GM21723 (cell line): ENCODE data around the gene MTF1.
"Not testable (repeated sequence)": the region's sequence is repeated elsewhere in the genome, so short reads cannot be mapped to it uniquely, and the experiment has no call there.

Source experiments
- ATAC-seq: cut with Tn5 transposase; IDR thresholded peaks from one replicate; pipeline ENCODE4 v1.9.1; 2021; ENCODE audit warnings: mild to moderate bottlenecking, moderate library complexity; ENCODE audit not compliant: unreplicated experiment

Gene MTF1

DNA sequence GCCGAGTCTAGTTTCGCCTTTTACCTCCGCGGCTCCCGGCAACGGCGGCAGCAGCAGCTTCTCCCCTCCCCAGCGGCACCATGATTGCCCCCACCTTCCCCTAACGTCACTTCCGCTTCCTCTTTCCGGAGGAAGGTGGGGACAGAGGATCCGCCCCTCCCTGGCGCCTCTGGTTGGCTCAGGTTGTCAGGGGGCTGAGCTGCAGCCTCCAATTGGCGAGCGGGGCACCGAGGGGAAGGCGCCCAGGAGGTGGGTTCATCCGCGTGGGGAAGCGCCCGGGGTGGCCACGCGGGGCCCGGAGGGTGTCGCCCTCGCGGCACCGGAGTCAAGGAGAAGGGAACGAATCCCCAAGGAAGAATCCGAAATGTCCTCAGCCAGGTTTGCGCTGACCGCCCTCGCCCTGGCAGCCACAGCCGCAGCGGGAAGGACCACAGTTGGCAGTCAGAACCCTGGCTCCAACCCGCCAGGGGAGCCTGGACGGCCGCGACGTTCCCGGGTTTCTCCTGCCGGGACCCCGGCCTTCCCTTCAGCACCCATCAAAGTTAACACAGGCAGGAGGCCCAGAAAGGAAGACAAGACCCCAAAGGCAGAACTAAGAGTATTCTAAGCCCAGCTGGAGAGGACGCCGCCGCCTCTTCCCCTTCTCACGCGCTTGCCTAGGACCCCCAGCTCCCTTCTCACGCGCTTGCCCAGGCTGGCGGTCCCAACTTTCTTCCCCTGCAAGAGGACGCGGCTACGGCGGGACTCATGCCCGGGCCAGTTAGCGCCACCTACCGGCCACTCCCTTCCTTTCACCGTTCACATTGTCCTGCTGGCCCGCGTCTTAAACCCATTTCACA lies at the start of gene MTF1:
Gene MTF1, minus strand, starts transcription at position 86 of the 839 bp plus-strand sequence. CDS start 1,934 bp downstream, outside the sequence.
- ATAC-seq, result peak; percentile 91

GRCh38 chr1:37908531-37908930 lies 49.1 kb upstream of the MTF1 start:
- ATAC-seq, result not testable (repeated sequence)

DNA sequence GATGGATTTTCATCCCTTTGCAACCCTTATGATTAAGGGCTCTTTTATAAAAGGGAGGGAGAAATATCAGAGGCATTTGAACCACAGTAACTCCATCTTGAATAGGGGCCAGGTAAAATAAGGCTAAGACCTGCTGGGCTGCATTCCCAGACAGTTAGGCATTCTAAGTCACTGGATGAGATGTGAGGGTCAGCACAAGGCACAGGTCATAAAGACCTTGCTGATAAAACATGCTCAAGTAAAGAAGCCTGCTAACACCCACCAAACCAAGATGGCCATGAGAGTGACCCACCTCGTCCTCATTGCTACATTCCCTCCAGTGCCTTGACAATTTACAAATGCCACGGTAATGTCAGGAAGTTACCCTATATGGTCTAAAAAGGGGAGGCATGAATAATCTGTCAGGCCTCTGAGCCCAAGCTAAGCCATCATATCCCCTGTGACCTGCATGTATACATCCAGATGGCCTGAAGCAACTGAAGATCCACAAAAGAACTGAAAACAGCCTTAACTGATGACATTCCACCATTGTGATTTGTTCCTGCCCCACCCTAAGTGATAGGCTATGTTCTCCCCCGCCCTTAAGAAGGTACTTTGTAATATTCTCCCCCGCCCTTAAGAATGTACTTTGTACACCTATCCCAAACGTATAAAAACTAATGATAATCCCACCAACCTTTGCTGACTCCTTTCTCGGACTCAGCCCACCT lies 48.2 kb upstream of the MTF1 start:
- ATAC-seq, result not testable (repeated sequence)

DNA sequence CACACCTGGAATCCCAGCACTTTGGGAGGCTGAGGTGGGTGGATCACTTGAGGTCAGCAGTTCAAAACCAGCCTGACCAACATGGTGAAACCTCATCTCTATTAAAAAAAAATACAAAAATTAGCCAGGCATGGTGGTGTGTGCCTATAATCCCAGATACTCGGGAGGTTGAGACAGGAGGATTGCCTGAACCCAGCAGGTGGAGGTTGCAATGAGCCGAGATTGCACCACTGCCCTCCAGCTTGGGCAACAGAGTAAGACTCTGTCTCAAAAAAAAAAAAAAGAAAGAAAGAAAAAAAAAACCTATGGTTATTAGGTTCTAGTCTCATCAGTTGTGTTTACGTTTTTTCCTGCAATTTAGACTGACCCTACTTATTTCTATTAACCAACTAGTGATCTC lies 47.2 kb upstream of the MTF1 start:
- ATAC-seq, result not testable (repeated sequence)

GRCh38 chr1:37905727-37906126 lies 46.3 kb upstream of the MTF1 start:
- no peak for ATAC-seq

DNA sequence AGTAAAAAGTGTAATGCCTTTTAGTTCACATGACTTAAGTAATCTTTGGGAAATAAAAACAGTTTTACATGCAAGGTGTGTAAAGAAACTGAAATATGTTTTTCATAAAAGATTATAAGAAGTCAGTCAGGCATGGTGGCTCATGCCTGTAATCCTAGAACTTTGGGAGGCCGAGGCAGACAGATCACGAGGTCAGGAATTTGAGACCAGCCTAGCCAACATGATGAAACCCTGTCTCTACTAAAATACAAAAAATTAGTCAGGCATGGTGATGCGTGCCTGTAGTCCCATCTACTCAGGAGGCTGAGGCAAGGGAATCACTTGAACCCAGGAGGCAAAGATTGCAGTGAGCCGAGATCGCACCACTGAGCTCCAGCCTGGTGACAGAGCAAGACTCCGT lies 44.5 kb upstream of the MTF1 start:
- not testable (repeated sequence) for ATAC-seq

- ATAC-seq, result no peak
Measured at GRCh38 chr1:37902983-37903382, 43.6 kb upstream of the MTF1 start.

DNA sequence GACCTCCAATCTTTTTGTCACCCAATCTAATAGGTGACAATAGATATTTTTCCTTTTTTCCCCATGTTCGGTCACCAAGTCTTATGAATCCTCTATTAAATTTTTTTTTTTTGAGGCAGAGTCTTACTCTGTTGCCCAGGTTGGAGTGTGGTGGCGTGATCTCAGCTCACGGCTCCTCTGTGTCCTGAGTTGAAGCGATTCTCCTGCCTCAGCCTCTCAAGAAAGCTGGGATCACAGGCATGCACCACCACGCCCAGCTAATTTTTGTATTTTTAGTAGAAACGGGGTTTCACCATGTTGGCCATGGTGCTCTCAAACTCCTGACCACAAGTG lies 42.5 kb upstream of the MTF1 start:
- ATAC-seq, result no peak

DNA sequence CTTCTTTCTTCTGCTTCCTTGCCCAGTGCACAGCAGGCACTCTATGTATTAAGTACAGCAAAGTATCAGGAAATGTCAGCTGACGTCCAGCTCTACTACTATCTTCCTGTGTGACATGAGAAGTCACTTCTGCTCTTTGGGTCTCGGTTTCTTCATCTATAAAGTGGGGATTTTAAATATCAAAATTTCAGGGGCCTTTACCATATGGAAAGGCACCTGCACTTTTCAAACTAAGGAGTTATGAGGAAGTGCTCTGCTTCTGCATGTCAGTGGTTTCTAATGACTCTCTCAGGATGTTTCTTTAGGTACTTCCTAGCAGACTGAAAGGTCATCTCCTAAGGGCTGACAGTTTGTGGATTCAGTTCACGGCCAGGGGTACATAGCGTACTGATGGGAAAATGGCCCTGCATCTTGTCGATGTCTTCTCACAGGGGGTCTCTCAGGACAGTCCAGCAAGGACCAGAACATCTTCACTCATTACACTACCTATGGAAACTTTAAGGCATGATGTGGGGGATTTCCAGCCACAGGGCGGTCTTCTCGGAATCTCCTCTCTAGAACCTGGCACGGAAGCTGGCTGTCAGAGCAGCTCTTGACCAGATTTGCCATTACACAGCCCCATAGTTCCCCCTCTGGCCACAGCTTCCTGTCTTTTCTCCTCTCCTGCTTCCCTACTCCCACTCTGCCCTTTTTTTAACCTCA lies 42.0 kb upstream of the MTF1 start:
- peak; percentile 74 for ATAC-seq

DNA sequence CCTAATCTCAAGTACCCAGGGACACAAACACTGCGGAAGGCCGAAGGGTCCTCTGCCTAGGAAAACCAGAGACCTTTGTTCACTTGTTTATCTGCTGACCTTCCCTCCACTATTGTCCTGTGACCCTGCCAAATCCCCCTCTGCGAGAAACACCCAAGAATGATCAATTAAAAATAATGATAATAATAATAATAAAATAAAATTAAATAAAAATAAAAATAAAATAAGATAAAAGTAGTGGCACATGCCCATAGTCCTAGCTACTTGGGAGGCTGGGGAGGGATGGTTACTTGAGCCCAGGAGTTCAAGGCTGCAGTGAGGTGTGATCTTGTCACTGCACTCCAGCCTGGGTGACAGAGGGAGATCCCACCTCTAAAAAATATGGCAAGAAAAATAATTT lies 38.2 kb upstream of the MTF1 start:
- ATAC-seq, result not testable (repeated sequence)

DNA sequence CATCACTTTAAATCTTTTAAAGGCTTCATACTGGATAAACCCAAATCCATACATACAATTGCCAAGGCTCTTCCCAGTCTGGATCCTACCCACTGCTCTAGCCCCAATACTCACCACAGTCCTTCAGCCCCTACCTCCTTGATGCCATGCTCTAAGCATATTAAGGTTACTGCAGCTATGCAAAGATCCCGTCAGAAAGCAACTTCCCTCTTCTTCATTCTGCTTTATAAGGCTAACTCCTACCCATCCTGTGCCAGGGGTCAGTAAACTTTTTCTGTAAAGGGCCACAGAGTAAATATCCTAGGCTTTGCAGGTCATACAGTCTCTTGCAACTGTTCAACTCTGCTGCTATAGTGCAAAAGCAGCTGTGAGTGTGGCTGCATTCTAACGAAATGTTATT lies 34.3 kb upstream of the MTF1 start:
- ATAC-seq, result no peak

GRCh38 chr1:37892151-37893047 lies 33.0 kb upstream of the MTF1 start:
- ATAC-seq, result no peak

DNA sequence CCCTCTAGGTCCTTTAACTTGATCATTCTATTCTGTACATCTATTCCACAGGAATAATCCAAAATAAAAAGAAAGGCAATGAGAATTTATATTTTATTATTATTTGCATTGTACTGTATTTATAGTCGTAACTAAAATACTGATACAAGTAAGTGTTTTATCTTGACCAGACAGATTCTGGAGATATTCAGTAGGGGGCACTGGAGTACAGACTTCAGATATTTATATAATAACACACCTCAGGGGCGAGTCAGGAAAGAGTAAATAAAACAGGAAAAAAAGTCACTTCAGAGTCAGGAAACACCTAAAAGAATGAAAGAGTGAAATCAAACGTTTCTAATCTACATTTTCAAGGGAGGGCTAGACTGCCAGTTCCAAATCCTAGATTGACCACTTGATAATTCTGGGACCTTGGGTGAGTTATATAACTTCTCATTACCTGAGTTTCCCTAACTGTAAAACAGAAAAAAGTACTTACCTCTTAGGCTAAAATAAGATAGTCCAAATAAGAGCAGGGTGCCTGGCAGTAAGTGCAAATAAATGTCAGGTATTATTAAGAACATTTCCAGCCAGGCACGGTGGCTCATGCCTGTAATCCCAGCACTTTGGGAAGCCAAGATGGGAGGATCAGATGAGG lies 31.1 kb upstream of the MTF1 start:
- ATAC-seq, result no peak

DNA sequence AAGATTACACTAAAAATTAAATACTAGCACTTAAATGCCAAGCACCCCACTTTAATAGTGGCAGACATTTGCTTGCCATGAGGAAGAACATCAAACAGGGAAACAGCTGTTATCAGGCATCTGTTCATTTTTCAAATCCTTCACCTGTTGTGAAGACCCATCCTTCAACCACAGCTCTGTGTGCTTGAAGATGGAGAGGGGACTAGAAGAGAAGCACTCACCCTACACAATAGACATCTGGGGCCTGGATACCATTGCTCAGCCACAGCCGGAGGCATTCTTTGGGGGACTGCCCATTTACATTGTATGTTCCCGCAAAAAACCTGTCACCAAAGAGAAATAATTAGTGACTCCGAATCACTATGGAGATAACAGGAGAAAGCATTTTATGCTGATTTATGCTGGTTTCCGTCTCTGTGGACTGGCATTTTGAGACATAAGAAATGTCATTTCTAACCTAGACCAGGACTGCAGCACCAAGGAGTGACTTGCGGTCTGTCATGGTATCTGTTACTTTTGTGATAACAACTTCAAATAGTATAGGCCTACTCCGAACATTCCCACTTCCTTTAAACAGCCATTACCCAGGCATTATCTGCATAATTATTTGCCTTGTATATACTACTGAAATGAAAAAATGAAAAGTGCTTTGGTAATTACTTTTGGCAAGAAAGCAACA lies 28.8 kb upstream of the MTF1 start:
- no peak for ATAC-seq

DNA sequence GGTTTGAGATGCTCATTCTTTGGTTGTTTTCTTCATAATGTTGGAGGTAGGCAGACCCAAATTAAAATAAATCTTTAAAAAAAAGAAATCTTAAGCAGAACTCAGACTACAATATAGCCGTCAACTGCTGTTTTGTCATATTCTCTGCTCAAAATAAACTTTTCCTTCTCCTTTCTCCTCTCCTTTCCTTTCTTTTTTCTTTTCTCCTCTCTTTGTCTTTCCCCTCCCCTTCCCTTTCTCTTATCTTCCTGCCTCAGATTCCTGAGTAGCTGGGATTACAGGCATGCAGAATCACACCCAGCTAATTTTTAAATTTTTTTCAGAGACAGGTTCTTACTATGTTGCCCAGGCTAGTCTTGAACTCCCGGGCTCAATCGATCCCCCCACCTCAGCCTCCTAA lies 24.8 kb upstream of the MTF1 start:
- ATAC-seq, result no peak

DNA sequence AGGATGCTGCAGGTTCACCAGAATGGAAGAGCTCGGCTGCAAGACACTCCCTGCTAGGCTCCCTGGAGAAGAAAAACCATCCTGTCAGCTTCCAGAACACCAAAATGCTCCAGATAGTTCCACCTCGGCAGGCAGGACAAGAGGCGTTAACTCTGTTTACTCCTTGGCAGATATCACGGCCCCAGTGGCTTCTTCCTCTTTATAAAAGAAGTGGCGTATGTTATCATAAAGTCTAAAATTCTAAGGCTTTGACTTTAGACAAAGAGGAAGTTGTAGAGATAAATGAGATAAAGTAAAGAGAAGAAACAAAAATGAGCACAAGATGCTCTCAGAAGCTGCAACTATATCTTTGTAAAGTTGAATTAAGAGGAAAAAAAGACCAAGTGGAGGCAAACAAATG lies 24.3 kb upstream of the MTF1 start:
- no peak for ATAC-seq

GRCh38 chr1:37879865-37880264 lies 20.5 kb upstream of the MTF1 start:
- ATAC-seq, result no peak

DNA sequence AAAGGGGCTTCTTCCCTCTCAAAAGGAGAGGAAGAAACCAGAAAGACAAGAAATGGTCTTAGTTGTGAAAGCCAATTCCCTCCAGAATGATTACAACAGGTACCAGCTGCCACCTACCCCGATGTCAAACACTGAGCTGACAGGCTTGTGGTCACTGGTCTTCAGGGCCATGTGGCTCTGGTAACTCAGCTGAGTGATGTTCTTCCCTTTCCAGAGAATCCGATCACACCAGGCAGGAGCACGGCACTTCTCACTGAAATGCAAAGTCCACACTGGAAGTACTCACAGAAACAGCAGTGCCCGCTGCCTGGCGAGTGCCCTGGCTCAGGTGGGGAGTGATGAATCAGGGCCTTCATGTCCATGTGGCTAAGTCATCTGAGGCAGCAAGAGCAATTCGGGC lies 18.7 kb upstream of the MTF1 start:
- no peak for ATAC-seq

- no peak for ATAC-seq
Measured at GRCh38 chr1:37875833-37876232, 16.4 kb upstream of the MTF1 start.

- no peak for ATAC-seq
Measured at GRCh38 chr1:37872692-37873091, 13.3 kb upstream of the MTF1 start.
